NCI-H1092 (cell line): ENCODE results near the gene ARL10.

Experiments
- DNase-seq: peaks from one replicate; lab custom pipeline; 2025; lab: John Stamatoyannopoulos, UW

The ARL10 gene

DNA sequence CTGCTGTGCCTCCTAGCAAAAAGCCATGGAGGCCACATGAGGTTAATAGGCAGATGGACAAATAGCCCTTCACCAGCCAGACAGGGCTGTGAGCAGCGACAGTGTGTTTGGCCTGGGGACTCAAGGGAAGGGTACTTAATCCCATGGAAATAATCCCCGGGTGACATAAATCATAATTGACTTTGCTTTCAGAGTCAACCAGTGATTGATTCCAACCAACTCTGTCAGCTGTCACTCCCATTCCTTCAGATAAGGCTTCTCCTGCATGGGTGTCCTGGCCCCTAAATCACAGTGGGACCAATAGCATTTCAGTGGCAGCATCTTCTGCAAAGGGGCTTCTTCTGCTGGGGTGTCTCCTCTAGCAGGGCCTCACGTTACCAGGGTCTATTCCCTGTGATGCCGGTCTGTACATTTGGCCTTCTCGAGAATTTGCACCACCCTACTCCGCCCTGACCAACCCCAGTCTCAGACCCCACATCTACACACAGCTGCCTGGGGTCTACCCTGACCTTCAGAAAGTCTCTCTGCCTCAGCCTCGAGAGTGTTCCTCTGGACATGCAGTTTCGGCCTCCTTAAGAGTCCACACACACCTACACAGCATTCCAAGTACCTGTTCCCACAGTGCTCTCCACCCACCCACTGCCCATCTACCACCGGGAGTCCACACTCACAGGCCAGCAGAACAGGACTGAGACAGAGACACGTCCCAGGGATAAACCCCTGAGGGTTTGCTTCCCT lies 47.4 kb downstream of the ARL10 start:
- no peak for DNase-seq

DNA sequence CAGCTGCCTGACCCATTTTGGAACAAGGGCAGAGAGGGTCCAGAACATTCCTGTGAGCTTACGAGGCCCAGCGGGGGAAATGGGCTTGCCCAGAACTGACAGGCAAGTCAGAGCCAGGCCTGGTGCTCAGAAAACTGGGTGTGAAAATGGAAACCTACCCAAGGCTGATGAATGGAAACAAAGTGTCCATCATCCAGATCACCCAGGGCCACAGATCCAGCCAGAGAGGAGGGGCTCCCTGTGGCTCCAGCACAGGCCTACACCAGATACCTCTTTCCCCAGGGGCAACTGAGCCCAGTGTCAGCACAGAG lies 47.9 kb downstream of the ARL10 start:
- DNase-seq = no peak

DNA sequence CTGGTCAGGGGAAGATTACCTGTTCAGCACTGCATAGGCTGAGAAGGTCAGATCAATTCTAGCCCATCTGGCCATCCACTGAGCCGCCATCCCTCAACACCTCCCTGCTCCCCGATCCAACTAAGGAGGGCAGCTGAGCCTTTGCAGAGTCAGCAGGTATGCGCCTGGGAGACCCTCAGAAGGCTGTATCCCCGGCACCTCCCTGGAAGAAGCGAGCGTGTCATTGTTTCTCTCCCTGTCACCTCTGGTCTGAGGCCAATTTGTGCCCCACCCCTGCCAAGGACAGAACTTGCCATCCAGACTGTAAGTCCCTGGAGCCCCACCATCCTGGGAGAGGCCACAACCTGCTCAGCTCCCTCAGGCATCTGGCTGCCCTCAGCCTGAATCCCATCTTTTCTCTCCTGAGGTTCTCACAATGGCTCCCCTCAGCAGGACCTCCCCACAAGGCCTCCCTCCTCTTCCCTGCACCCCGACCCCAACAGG lies 48.5 kb downstream of the ARL10 start:
- DNase-seq = no peak

GRCh38 chr5:176414704-176415103 lies 49.4 kb downstream of the ARL10 start:
- DNase-seq = no peak

- DNase-seq = no peak
Observed at GRCh38 chr5:176415240-176415951, 50.1 kb downstream of the ARL10 start.

DNA sequence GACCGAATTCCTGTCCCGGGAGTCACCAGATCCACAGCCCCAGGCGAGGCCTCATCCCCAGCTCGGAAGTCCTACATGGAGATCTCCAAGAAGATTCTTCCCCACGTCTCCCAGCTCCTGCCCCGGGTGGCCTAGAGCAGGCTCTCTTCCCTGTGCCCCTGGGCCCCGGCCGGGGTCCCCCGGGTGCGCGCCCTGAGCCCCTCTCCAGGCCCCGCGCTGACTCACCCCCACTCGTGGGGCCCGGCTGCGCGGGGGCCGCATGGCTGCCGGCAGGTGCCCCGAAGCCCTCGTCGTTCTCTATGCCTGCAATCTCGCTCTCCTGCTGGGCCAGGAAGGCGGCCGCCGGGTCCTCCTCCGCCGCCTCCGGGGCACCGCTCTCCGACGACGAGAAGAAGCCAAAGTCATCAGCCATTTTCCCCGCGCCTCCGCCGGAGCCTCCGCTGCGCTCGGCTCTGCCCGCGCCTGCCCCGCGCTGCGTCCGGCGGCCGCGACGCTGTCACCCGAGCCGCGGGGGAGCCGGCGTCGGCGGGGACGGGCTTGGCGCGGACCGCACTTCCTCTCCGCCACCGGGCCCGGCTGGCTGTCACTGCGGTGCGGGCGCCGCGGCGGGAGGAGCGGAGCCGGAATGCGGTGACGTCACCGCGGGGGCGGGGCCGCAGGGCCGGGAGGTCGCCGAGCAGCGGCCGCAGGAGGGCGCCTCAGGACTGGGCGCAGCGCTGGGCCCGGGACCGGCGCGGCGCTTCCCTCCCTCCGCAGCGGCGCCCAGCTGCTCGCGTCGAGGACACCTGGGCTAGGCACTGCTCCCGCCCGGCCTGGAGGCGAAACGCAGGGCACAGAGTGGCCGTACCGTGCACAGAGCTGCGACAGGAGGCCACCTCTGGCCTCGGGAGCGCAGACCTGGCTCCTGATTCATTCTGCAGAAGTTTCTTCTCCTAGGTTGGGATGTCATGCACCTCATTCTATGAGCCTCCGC lies 51.0 kb downstream of the ARL10 start, which contains the start of gene CLTB:
TSS of gene CLTB (minus strand) at position 588 of the 973 bp plus-strand sequence. CDS start at position 412, 176 bp downstream.
- peak; percentile 63 for DNase-seq

DNA sequence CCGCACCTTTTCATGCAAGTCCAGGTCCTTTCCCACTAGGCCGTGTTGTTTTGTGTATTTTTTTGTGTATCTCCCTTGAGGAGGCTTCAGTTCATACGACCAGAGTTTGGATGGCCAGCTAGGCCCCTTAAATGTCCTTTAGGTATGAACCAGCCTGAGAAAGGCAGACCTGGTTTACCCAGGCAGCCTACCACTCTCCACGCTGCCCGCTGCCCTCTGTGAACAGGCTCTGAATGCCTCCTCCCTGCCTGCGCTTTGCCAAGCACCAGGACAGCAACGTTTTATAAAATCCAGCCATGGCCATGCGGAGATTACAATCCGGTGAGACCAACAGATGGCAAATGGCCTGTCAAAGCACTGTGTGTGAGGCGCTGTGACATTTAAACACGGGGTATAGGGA lies 51.7 kb downstream of the ARL10 start:
- no peak for DNase-seq

DNA sequence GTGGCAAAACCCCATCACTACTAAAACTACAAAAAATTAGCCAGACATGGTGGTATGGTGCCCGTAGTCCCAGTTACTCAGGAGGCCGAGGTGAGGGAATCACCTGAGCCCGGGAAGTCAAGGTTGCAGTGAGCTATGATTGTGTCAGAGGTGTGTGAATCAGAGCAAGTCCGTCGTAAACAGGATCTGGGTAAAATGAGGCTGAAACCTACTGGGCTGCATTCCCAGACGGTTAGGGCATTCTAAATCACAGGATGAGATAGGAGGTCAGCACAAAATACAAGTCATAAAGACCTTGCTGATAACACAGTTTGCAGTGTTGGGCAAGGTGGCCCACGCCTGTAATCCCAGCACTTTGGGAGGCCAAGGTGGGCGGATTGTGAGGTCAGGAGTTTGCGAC lies 53.0 kb downstream of the ARL10 start:
- no peak for DNase-seq

DNA sequence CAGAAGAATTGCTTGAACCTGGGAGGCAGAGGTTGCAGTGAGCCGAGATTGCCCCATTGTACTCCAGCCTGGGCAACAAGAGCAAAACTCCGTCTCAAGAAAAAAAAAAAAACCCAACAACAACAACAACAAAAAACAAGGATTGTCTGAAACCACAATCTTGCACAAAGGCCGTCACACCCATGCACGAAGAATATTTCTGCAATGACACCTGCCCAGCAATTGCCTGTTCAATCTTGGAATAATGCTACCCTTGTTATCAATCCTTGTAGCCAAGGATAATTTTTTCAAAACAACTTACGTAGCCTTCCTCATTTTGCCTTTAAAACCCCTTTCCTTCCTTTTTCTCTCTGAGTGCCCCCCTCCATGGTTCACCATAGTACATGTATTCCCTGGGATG lies 54.8 kb downstream of the ARL10 start:
- no peak for DNase-seq

DNA sequence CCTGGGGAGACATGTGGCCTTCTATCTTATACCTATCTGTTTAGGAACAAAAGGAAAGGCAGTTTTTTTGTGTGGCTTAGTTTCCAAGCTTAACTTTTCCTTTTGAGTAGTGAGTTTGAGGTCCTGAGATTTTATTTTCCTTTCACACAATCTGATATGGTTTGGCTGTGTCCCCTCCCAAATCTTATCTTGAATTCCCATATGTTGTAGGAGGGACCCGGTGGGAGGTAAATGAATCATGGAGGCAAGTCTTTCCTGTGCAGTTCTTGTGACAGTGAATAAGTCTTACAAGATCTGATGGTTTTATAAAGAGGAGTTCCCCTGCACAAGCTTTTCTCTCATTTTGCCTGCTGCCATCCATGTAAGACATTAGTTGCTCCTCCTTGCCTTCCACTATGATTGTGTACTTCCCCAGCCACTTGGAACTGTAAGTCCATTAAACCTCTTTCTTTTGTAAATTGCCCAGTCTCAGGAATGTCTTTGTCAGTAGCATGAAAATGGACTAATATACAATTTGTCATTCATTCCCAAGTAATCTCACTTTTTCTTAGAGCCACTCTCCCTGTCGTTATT lies 55.8 kb downstream of the ARL10 start:
- no peak for DNase-seq

GRCh38 chr5:176424181-176424580 lies 58.9 kb downstream of the ARL10 start:
- no peak for DNase-seq

DNA sequence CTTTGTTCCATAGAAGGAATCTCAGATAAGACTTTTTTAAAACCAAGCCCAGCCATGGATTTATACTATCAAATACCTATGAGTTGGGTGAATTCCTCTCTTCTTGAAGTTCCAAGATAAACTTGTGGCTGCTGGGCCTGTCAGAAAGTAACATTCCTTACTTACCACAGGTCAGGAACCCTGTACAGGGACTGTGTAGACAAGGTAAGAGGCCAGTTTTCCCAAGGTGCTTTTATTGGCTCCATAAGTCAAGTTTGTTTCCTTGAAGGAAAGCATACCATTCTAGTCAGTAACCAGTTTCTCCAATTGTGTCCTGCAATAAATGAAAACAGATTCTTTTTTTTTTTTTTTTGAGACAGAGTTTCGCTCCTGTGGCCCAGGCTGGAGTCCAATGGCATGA lies 59.9 kb downstream of the ARL10 start:
- no peak for DNase-seq

- DNase-seq = no peak
Observed at GRCh38 chr5:176425791-176426190, 60.5 kb downstream of the ARL10 start.

GRCh38 chr5:176426876-176427275 lies 61.6 kb downstream of the ARL10 start:
- no peak for DNase-seq

GRCh38 chr5:176427971-176428370 lies 62.7 kb downstream of the ARL10 start:
- no peak for DNase-seq

GRCh38 chr5:176429972-176430371 lies 64.7 kb downstream of the ARL10 start:
- no peak for DNase-seq
